CD14-positive monocyte (primary cell): ENCODE data around the gene HCN2. TPM values are rescaled to one million over a fixed set of nuclear protein-coding genes. Genes with fewer than 3 reads are reported as not detected.

Source experiments
- DNase-seq, 3 donors: peaks; one replicate each; pipeline ENCODE4 v3.0.0-alpha.2; 2011 to 2022
- H2AFZ ChIP-seq: 2 replicates; pipeline ENCODE4 v1.6.0; 2012; ENCODE audit warnings: mild to moderate bottlenecking, low read depth, low read length, inconsistent platforms; ENCODE audit not compliant: insufficient read depth, poor library complexity, severe bottlenecking
- H3K27ac ChIP-seq, 2 donors: 1 replicate in 1 of 2; 2 replicates in 1 of 2; pipeline ENCODE4 v1.5.1; 2012 to 2013; ENCODE audit warnings: low read length in 2 of 2, control low read depth in 1 of 2, inconsistent platforms in 1 of 2, low read depth in 1 of 2, mild to moderate bottlenecking in 1 of 2
- H3K27me3 ChIP-seq, 2 donors: one replicate each; pipeline versions ENCODE4 v1.6.0 to v1.6.1; 2011 to 2013; ENCODE audit warnings: low read length in 2 of 2; ENCODE audit not compliant: control insufficient read depth in 2 of 2, insufficient read depth in 2 of 2
- H3K36me3 ChIP-seq, 2 donors: replicated peaks in 1 of 2; 1 replicate in 1 of 2; 2 replicates in 1 of 2; pipeline versions ENCODE4 v1.5.1 to v1.6.1; 2012 to 2013; ENCODE audit warnings: low read length in 2 of 2, control low read depth in 1 of 2, inconsistent platforms in 1 of 2, mild to moderate bottlenecking in 1 of 2; ENCODE audit not compliant: insufficient read depth in 2 of 2, control insufficient read depth in 1 of 2
- H3K4me1 ChIP-seq, 2 donors: 1 replicate in 1 of 2; 2 replicates in 1 of 2; pipeline versions ENCODE4 v1.5.1 to v1.6.1; 2012 to 2013; ENCODE audit warnings: low read length in 2 of 2, control low read depth in 1 of 2, inconsistent platforms in 1 of 2, mild to moderate bottlenecking in 1 of 2, moderate library complexity in 1 of 2; ENCODE audit not compliant: insufficient read depth in 2 of 2, control insufficient read depth in 1 of 2
- H3K4me2 ChIP-seq: replicated peaks from 2 replicates; pipeline ENCODE3; 2012; ENCODE audit warnings: low read length, moderate library complexity, mild to moderate bottlenecking; ENCODE audit not compliant: poor library complexity, severe bottlenecking; ENCODE audit errors: extremely low read depth
- H3K4me3 ChIP-seq, 3 experiments: fragments of 200-600 bp in 1 of 3; sonication (generic) in 1 of 3; replicated peaks in 1 of 3; 1 replicate in 2 of 3; 2 replicates in 1 of 3; pipeline ENCODE4 v1.5.1; 2011 to 2013; ENCODE audit warnings: low read length in 3 of 3, mild to moderate bottlenecking in 3 of 3, control low read depth in 2 of 3, low read depth in 2 of 3, inconsistent platforms in 1 of 3, moderate library complexity in 1 of 3
- H3K79me2 ChIP-seq: 2 replicates; pipeline ENCODE4 v1.6.0; 2012; ENCODE audit warnings: mild to moderate bottlenecking, control low read depth, inconsistent platforms, low read length, moderate library complexity; ENCODE audit not compliant: insufficient read depth
- H3K9ac ChIP-seq: 2 replicates; pipeline ENCODE4 v1.6.0; 2017; ENCODE audit warnings: low read length, mild to moderate bottlenecking; ENCODE audit not compliant: insufficient read depth, poor library complexity, severe bottlenecking
- H3K9me3 ChIP-seq, 2 donors: replicated peaks in 1 of 2; 1 replicate in 1 of 2; 2 replicates in 1 of 2; pipeline versions ENCODE4 v1.5.1 to v1.6.1; 2012 to 2013; ENCODE audit warnings: low read length in 2 of 2, control low read depth in 1 of 2; ENCODE audit not compliant: control insufficient read depth in 1 of 2, insufficient read depth in 1 of 2
- H4K20me1 ChIP-seq: 2 replicates; pipeline ENCODE4 v1.6.0; 2012; ENCODE audit warnings: mild to moderate bottlenecking, low read length, control low read depth, moderate library complexity; ENCODE audit not compliant: insufficient read depth
- H3K27ac Mint-ChIP-seq, 7 donors: one replicate each; pipeline ENCODE4 v1.8.0; 2020; ENCODE audit warnings: mild to moderate bottlenecking in 7 of 7, mixed read lengths in 7 of 7, moderate library complexity in 6 of 7, inconsistent platforms in 2 of 7
- H3K27me3 Mint-ChIP-seq, 3 donors: one replicate each; pipeline ENCODE4 v1.8.0; 2021 to 2022; ENCODE audit warnings: low read depth in 3 of 3, mild to moderate bottlenecking in 3 of 3, mixed read lengths in 3 of 3, moderate library complexity in 3 of 3, inconsistent platforms in 1 of 3
- H3K36me3 Mint-ChIP-seq, 2 donors: one replicate each; pipeline ENCODE4 v1.8.0; 2020; ENCODE audit warnings: mixed read lengths in 2 of 2, inconsistent platforms in 1 of 2, mild to moderate bottlenecking in 1 of 2
- H3K4me1 Mint-ChIP-seq: one replicate; pipeline ENCODE4 v1.8.0; 2020; ENCODE audit warnings: mild to moderate bottlenecking, mixed read lengths
- H3K4me3 Mint-ChIP-seq, 2 donors: one replicate each; pipeline ENCODE4 v1.8.0; 2020; ENCODE audit warnings: mild to moderate bottlenecking in 2 of 2, mixed read lengths in 2 of 2, moderate library complexity in 1 of 2
- H3K9me3 Mint-ChIP-seq, 7 donors: one replicate each; pipeline ENCODE4 v1.8.0; 2020 to 2022; ENCODE audit warnings: mixed read lengths in 7 of 7, mild to moderate bottlenecking in 6 of 7, moderate library complexity in 6 of 7, inconsistent platforms in 2 of 7
- CTCF ChIP-seq: fragments of 200-600 bp; IDR thresholded peaks from one replicate; pipeline ENCODE4 v1.8.0; 2022; ENCODE audit warnings: antibody characterized with exemption, mild to moderate bottlenecking
- WGBS: methylation state at CpG from one replicate; pipeline ENCODE4 v1.1.5; 2013; ENCODE audit warnings: missing lambda C conversion rate; ENCODE audit not compliant: insufficient coverage; 5-methylcytosine and 5-hydroxymethylcytosine counted together
- intact Hi-C, 2 donors: fragments of 100-400 bp; cut with micrococcal nuclease; formaldehyde crosslinking; loops; one replicate each; pipeline versions ENCODE4 v1.15.0 to v1.15.1; 2023
- polyA plus RNA-seq, 3 donors: library from polyadenylated mRNA; depleted of rRNA in 1 of 3; unstranded in 2 of 3; stranded (reverse) in 1 of 3; fragments of 300-500 nt in 2 of 3; fragments of >200 nt in 1 of 3; fragmentation: Illumina TruSeq in 2 of 3; gene quantifications; 1 replicate in 2 of 3; 2 replicates in 1 of 3; pipeline ENCODE4 v1.2.3, GENCODE V29; 2012 to 2021

Gene HCN2
- polyA plus RNA-seq, 3 donors = 0.21 TPM; not detected in 2

GRCh38 chr19:629961-630714, 40.5 kb downstream of the HCN2 start:
- Histone ChIP-seq H3K36me3 (peaks cover 9 to 39% of the 10 kb centered on the region in 2 donors), H3K4me2 (no peak overlapping the region), H3K9ac (no peak overlapping the region), H3K9me3 (no peaks in the 10 kb centered on the region), H3K27me3 (no peaks in the 10 kb centered on the region), H3K79me2 (peaks cover 4% of the 10 kb centered on the region), H3K4me1 (peaks cover 18 to 26% of the 10 kb centered on the region in 2 donors), H2AFZ (no peak overlapping the region), H3K27ac (no peak overlapping the region), H3K4me3 (no peak overlapping the region), H4K20me1 (peaks cover 3% of the 10 kb centered on the region)
- no peaks in the 10 kb centered on the region for H3K9me3 Mint-ChIP-seq
- DNase-seq = no peak
- H3K4me3 Mint-ChIP-seq = no peak overlapping the region
- H3K36me3 Mint-ChIP-seq = peaks cover 28 to 62% of the 10 kb centered on the region in 2 donors
- intact Hi-C loops = loop anchor here (10.0 kb wide), 2 partner anchors 95 to 125 kb away; partner anchors contain the start of genes CDC34 (in 1 of the 2) and TPGS1 (in 1 of the 2)
- peaks cover 0 to 4% (median 3%) of the 10 kb centered on the region in 3 donors for H3K27me3 Mint-ChIP-seq
- H3K27ac Mint-ChIP-seq = no peak overlapping the region
- H3K4me1 Mint-ChIP-seq = peaks cover 24% of the 10 kb centered on the region
- 95% methylated on average over 27 of the region's 30 CpGs for WGBS
- no peak for TF ChIP-seq CTCF

GRCh38 chr19:632579-633067, 42.9 kb downstream of the HCN2 start:
- peaks cover 23 to 43% of the 10 kb centered on the region in 2 donors for H3K36me3 Mint-ChIP-seq
- WGBS = 5% methylated on average over 35 of the region's 35 CpGs
- H3K4me1 ChIP-seq = peaks cover 18 to 26% of the 10 kb centered on the region in 2 donors
- H3K27ac Mint-ChIP-seq = peak overlapping the region in 6 of 7 donors; percentile 57 to 89 (median 84)
- H3K27ac ChIP-seq = peak overlapping the region in 1 of 2 donors; percentile 65
- peaks cover 4% of the 10 kb centered on the region for H3K79me2 ChIP-seq
- H3K4me3 Mint-ChIP-seq = peak overlapping the region; percentile 94 to 98
- peak overlapping the region; percentile 98 for H2AFZ ChIP-seq
- TF ChIP-seq CTCF = no peak
- H4K20me1 ChIP-seq = peaks cover 3% of the 10 kb centered on the region
- H3K27me3 Mint-ChIP-seq = peaks cover 7 to 11% (median 8%) of the 10 kb centered on the region in 3 donors
- H3K4me1 Mint-ChIP-seq = peaks cover 24% of the 10 kb centered on the region
- H3K36me3 ChIP-seq = peaks cover 7 to 34% of the 10 kb centered on the region in 2 donors
- peak overlapping the region; percentile 74 for H3K9ac ChIP-seq
- peak overlapping the region; percentile 100 for H3K4me2 ChIP-seq
- H3K27me3 ChIP-seq = no peaks in the 10 kb centered on the region
- H3K9me3 Mint-ChIP-seq = no peaks in the 10 kb centered on the region
- intact Hi-C loops = loop anchor here (2.0 to 10.0 kb wide), 3 partner anchors 30 to 128 kb away; partner anchors contain the start of genes CDC34 (in 1 of the 2), RNF126 (in 1 of the 2) and TPGS1 (in 1 of the 2)
- peak overlapping the region; percentile 72 to 99 (median 81) for H3K4me3 ChIP-seq
- peak in 1 of 3 donors; percentile 24 for DNase-seq
- H3K9me3 ChIP-seq = no peaks in the 10 kb centered on the region
